OCI-LY1 (cell line): Measurements from ENCODE around the gene F10.
"Not testable (repeated sequence)": the region's sequence is repeated elsewhere in the genome, so short reads cannot be mapped to it uniquely, and the experiment has no call there.

ENCODE experiments used
- H2AFZ ChIP-seq: fragments of 200-600 bp; sonication (generic), shearing (Covaris generic); 2 replicates; pipeline ENCODE4 v1.6.0; 2014; ENCODE audit warnings: antibody characterized with exemption, mild to moderate bottlenecking, low read length
- H3F3A ChIP-seq: fragments of 200-600 bp; sonication (generic), shearing (Covaris generic); 2 replicates; pipeline ENCODE4 v1.6.0; 2014; ENCODE audit warnings: mild to moderate bottlenecking, antibody characterized with exemption, low read length, moderate library complexity; ENCODE audit not compliant: insufficient read depth
- H3K27ac ChIP-seq: fragments of 200-600 bp; sonication (generic); 2 replicates; pipeline ENCODE4 v1.5.1; 2014; ENCODE audit warnings: low read length, mixed run types, mild to moderate bottlenecking, low read depth; ENCODE audit not compliant: poor library complexity, severe bottlenecking
- H3K27me3 ChIP-seq: fragments of 200-600 bp; sonication (generic); 2 replicates; pipeline ENCODE4 v1.6.0; 2014; ENCODE audit warnings: antibody characterized with exemption, mild to moderate bottlenecking, low read length, moderate library complexity; ENCODE audit not compliant: insufficient read depth
- H3K36me3 ChIP-seq: fragments of 200-600 bp; sonication (generic); 2 replicates; pipeline ENCODE4 v1.6.1; 2014; ENCODE audit warnings: mild to moderate bottlenecking, antibody characterized with exemption, low read length, moderate library complexity, mixed read lengths; ENCODE audit not compliant: insufficient read depth
- H3K4me1 ChIP-seq: fragments of 200-600 bp; sonication (generic); 2 replicates; pipeline ENCODE4 v1.5.1; 2014; ENCODE audit warnings: mild to moderate bottlenecking, low read length, moderate library complexity; ENCODE audit not compliant: insufficient read depth, severe bottlenecking
- H3K4me2 ChIP-seq: fragments of 200-600 bp; sonication (generic), shearing (Covaris generic); 2 replicates; pipeline ENCODE4 v1.6.1; 2014; ENCODE audit warnings: low read length
- H3K4me3 ChIP-seq: fragments of 200-600 bp; sonication (generic); 2 replicates; pipeline ENCODE4 v1.5.1; 2014; ENCODE audit warnings: low read length, low read depth, mild to moderate bottlenecking, mixed read lengths; ENCODE audit not compliant: poor library complexity, severe bottlenecking
- H3K79me2 ChIP-seq: fragments of 200-600 bp; shearing (Covaris generic); 2 replicates; pipeline ENCODE4 v1.6.1; 2016; ENCODE audit warnings: mixed run types, low read length, mixed read lengths; ENCODE audit not compliant: insufficient read depth
- H3K9ac ChIP-seq: fragments of 200-600 bp; sonication (generic), shearing (Covaris generic); 2 replicates; pipeline ENCODE4 v1.6.1; 2014; ENCODE audit warnings: mild to moderate bottlenecking, low read length, mixed read lengths
- H3K9me2 ChIP-seq: fragments of 200-600 bp; sonication (generic), shearing (Covaris generic); 2 replicates; pipeline ENCODE4 v1.6.1; 2014; ENCODE audit warnings: low read depth, mild to moderate bottlenecking, low read length, mixed read lengths
- H3K9me3 ChIP-seq: fragments of 200-600 bp; shearing (Covaris generic); 2 replicates; pipeline ENCODE4 v1.6.1; 2014; ENCODE audit warnings: low read length, mixed read lengths
- H4K20me1 ChIP-seq: fragments of 200-600 bp; sonication (generic), shearing (Covaris generic); 2 replicates; pipeline ENCODE4 v1.6.0; 2016; ENCODE audit warnings: mild to moderate bottlenecking, low read length; ENCODE audit not compliant: insufficient read depth
- EZH2 ChIP-seq: fragments of 200-600 bp; sonication (generic), shearing (Covaris generic); IDR thresholded peaks from 2 replicates; pipeline ENCODE4 v1.8.0; 2017; ENCODE audit warnings: borderline replicate concordance, mixed run types, mild to moderate bottlenecking, antibody characterized with exemption, low read length, moderate library complexity, mixed read lengths
- TF ChIP-seq, protein P1 (sequence below): fragments of 200-600 bp; sonication (generic), shearing (Covaris generic); IDR thresholded peaks from 2 replicates; pipeline ENCODE4 v1.5.1; 2017; ENCODE audit warnings: mild to moderate bottlenecking, antibody characterized with exemption, low read length, moderate library complexity, mixed read lengths

F10 gene

DNA sequence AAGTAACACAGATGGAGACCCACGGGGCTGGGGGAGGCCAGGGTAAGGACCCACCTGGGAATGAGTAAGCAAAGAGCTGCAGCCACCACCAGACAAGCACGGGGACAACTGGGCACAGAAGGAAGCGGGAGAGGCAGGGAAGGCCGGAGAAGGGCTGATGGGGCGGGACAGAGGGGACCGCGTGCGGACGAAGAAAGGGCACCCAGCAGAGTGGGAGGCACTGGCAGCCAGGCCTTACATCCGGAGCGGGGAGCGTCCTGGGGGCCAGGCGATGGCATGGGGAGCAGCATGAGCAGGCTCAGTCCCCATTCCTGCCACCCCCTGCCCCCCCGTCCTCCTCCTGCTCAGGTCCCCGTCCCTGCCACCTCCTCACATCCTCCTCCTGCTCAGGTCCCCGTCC lies 38.8 kb downstream of the F10 start:
- H4K20me1 ChIP-seq, result no peaks in the 10 kb centered on the region
- no peak overlapping the region for H3K27ac ChIP-seq
- peaks cover 2% of the 10 kb centered on the region; the same call in 1 of the 2 replicates for H3K36me3 ChIP-seq
- no peaks in the 10 kb centered on the region for H3K9me2 ChIP-seq
- no peak overlapping the region for H3K9ac ChIP-seq
- peaks cover under 1% of the 10 kb centered on the region for H3K9me3 ChIP-seq
- no peak overlapping the region for H3K4me2 ChIP-seq
- no peak for TF ChIP-seq EZH2
- TF ChIP-seq, protein P1, sequence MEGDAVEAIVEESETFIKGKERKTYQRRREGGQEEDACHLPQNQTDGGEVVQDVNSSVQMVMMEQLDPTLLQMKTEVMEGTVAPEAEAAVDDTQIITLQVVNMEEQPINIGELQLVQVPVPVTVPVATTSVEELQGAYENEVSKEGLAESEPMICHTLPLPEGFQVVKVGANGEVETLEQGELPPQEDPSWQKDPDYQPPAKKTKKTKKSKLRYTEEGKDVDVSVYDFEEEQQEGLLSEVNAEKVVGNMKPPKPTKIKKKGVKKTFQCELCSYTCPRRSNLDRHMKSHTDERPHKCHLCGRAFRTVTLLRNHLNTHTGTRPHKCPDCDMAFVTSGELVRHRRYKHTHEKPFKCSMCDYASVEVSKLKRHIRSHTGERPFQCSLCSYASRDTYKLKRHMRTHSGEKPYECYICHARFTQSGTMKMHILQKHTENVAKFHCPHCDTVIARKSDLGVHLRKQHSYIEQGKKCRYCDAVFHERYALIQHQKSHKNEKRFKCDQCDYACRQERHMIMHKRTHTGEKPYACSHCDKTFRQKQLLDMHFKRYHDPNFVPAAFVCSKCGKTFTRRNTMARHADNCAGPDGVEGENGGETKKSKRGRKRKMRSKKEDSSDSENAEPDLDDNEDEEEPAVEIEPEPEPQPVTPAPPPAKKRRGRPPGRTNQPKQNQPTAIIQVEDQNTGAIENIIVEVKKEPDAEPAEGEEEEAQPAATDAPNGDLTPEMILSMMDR, result no peak
- no peak overlapping the region for H2AFZ ChIP-seq
- H3K27me3 ChIP-seq, result peaks cover 10% of the 10 kb centered on the region
- no peaks in the 10 kb centered on the region for H3F3A ChIP-seq
- H3K4me1 ChIP-seq, result no peaks in the 10 kb centered on the region
- H3K4me3 ChIP-seq, result no peak overlapping the region
- H3K79me2 ChIP-seq, result no peaks in the 10 kb centered on the region

DNA sequence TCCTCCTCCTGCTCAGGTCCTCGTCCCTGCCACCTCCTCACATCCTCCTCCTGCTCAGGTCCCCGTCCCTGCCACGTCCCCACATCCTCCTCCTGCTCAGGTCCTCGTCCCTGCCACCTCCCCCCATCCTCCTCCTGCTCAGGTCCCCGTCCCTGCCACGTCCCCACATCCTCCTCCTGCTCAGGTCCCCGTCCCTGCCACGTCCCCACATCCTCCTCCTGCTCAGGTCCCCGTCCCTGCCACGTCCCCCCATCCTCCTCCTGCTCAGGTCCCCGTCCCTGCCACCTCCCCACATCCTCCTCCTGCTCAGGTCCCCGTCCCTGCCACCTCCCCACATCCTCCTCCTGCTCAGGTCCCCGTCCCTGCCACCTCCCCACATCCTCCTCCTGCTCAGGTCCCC lies 39.4 kb downstream of the F10 start:
- H3K27me3 ChIP-seq, H3F3A ChIP-seq, H3K36me3 ChIP-seq, H4K20me1 ChIP-seq, H3K4me3 ChIP-seq, H3K4me1 ChIP-seq, H3K79me2 ChIP-seq, H3K9me2 ChIP-seq, H3K27ac ChIP-seq, H3K4me2 ChIP-seq, H2AFZ ChIP-seq, H3K9me3 ChIP-seq, H3K9ac ChIP-seq: not testable (repeated sequence)

DNA sequence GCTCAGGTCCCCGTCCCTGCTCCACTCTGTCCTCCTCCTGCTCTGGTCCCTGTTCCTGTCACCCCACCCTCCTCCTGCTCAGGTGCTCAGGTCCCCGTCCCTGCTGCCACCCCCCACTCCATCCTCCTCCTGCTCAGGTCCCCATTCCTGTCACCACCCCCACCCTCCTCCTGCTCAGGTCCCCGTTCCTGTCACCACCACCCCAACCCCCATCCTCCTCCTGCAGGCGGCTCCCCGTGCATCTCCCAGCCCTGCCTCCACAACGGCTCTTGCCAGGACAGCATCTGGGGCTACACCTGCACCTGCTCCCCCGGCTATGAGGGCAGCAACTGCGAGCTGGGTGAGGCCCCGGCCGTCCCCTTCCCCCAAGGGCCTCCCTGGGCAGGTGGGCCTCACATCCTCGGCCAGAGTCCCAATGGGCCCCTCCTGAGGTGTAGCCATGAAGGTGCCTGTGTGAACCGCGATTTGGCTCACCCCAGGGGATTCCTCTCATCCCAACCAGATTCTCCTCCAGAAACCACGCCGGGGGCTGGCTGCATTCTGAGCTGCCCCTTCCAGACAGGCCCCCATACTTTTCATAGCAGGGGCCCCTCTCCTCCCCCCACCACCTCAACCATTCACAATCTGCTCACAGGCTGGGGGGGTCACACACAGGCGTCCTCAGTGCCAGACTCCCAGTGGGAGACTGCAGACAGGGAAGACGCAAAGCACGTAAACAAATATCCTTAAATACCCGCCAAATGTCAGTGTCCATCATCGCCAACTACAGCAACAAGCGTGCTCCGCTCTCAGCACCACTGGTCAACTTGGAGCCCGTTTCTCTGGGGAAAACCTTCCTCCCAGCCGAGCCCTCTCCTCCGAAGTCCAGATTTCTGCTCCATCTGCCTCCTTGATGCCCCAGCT lies 40.4 kb downstream of the F10 start:
- H2AFZ ChIP-seq, result no peak overlapping the region
- H3K4me2 ChIP-seq, result no peak overlapping the region
- no peak overlapping the region for H3K9ac ChIP-seq
- no peaks in the 10 kb centered on the region for H3K9me2 ChIP-seq
- no peak overlapping the region for H3K4me3 ChIP-seq
- no peaks in the 10 kb centered on the region for H3K9me3 ChIP-seq
- H3K36me3 ChIP-seq, result peaks cover 5% of the 10 kb centered on the region; the same call in 1 of the 2 replicates
- TF ChIP-seq EZH2, result no peak
- TF ChIP-seq, protein P1, result no peak
- no peaks in the 10 kb centered on the region for H4K20me1 ChIP-seq
- H3K79me2 ChIP-seq, result no peaks in the 10 kb centered on the region
- peaks cover 4% of the 10 kb centered on the region for H3K27me3 ChIP-seq
- no peaks in the 10 kb centered on the region for H3K4me1 ChIP-seq
- no peak overlapping the region for H3K27ac ChIP-seq
- no peaks in the 10 kb centered on the region for H3F3A ChIP-seq

DNA sequence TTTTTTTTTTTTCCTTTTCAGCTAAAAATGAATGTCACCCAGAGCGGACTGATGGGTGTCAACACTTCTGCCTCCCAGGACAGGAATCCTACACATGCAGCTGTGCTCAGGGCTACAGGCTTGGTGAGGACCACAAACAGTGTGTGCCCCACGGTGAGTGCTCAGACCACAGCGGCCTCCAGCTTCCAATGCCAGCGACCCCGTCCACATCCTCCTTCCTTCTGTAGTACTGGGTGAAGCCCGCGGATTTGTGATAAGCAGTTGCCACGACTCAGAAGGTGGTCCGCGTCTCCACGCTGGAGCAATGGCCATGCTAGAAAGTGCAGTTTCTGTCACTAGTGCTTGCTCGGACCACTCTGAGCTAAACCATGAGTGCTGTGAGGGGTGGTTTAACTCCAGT lies 41.9 kb downstream of the F10 start:
- no peaks in the 10 kb centered on the region for H3K79me2 ChIP-seq
- no peaks in the 10 kb centered on the region; the same call in none of the 2 replicates for H3K27me3 ChIP-seq
- H3K9me3 ChIP-seq, result no peaks in the 10 kb centered on the region
- no peak overlapping the region for H3K4me3 ChIP-seq
- no peak overlapping the region for H2AFZ ChIP-seq
- H3K9me2 ChIP-seq, result no peaks in the 10 kb centered on the region
- no peaks in the 10 kb centered on the region for H4K20me1 ChIP-seq
- no peaks in the 10 kb centered on the region for H3F3A ChIP-seq
- no peak overlapping the region for H3K27ac ChIP-seq
- no peaks in the 10 kb centered on the region for H3K4me1 ChIP-seq
- no peak overlapping the region for H3K4me2 ChIP-seq
- no peak for TF ChIP-seq EZH2
- TF ChIP-seq, protein P1, result no peak
- H3K36me3 ChIP-seq, result peaks cover 19% of the 10 kb centered on the region
- H3K9ac ChIP-seq, result no peak overlapping the region
